ENCODE measurements around the gene MSH3. TPM values are rescaled to one million over a fixed set of nuclear protein-coding genes. Genes with fewer than 3 reads are reported as not detected.

Gene MSH3
- total RNA-seq, 1 donor from 2014 or later: 8.7 TPM

GRCh38 chr5:80760680-80761079 lies 106.2 kb downstream of the MSH3 start:
- H3K4me1 ChIP-seq: no peaks in the 10 kb centered on the region
- no peak for TF ChIP-seq CTCF (IDR thresholded peaks at IDR 0.05)
- no peak overlapping the region for H3K27ac ChIP-seq
- no peak overlapping the region for H3K4me3 ChIP-seq
- H3K36me3 ChIP-seq: no peaks in the 10 kb centered on the region
- DNase-seq (ENCODE audit: low spot score in 2 of 2): no peak
- intact Hi-C loops (cut with DNase I): no loop called here
- no peaks in the 10 kb centered on the region for H3K9me3 ChIP-seq
- no peaks in the 10 kb centered on the region for H3K27me3 ChIP-seq

- Histone ChIP-seq H3K4me1 (no peaks in the 10 kb centered on the region), H3K36me3 (no peaks in the 10 kb centered on the region), H3K9me3 (no peaks in the 10 kb centered on the region), H3K4me3 (no peak overlapping the region), H3K27ac (no peak overlapping the region), H3K27me3 (no peaks in the 10 kb centered on the region)
- no peak for DNase-seq (ENCODE audit: low spot score in 2 of 2)
- intact Hi-C loops (cut with DNase I): no loop called here
- no peak for TF ChIP-seq CTCF (IDR thresholded peaks at IDR 0.05)
Observed at GRCh38 chr5:80761176-80761575, 106.7 kb downstream of the MSH3 start.

- Histone ChIP-seq H3K27me3 (no peaks in the 10 kb centered on the region), H3K36me3 (no peaks in the 10 kb centered on the region), H3K27ac (no peak overlapping the region), H3K4me3 (no peak overlapping the region), H3K4me1 (no peaks in the 10 kb centered on the region), H3K9me3 (no peaks in the 10 kb centered on the region)
- DNase-seq (ENCODE audit: low spot score in 2 of 2): no peak
- intact Hi-C loops (cut with DNase I): no loop called here
- TF ChIP-seq CTCF (IDR thresholded peaks at IDR 0.05): no peak
Observed at GRCh38 chr5:80761966-80762365, 107.5 kb downstream of the MSH3 start.

- no peak overlapping the region for H3K27ac ChIP-seq
- H3K27me3 ChIP-seq: no peaks in the 10 kb centered on the region
- H3K4me3 ChIP-seq: no peak overlapping the region
- no peaks in the 10 kb centered on the region for H3K36me3 ChIP-seq
- intact Hi-C loops (cut with DNase I): no loop called here
- no peak for DNase-seq (ENCODE audit: low spot score in 2 of 2)
- TF ChIP-seq CTCF (IDR thresholded peaks at IDR 0.05): no peak
- H3K9me3 ChIP-seq: no peaks in the 10 kb centered on the region
- H3K4me1 ChIP-seq: no peaks in the 10 kb centered on the region
Observed at GRCh38 chr5:80762573-80762972, 108.1 kb downstream of the MSH3 start.

GRCh38 chr5:80763211-80763610 lies 108.8 kb downstream of the MSH3 start:
- TF ChIP-seq CTCF (IDR thresholded peaks at IDR 0.05): no peak
- Histone ChIP-seq H3K36me3 (no peaks in the 10 kb centered on the region), H3K4me1 (no peaks in the 10 kb centered on the region), H3K4me3 (no peak overlapping the region), H3K9me3 (no peaks in the 10 kb centered on the region), H3K27ac (no peak overlapping the region), H3K27me3 (no peaks in the 10 kb centered on the region)
- DNase-seq (ENCODE audit: low spot score in 2 of 2): no peak
- intact Hi-C loops (cut with DNase I): no loop called here

All from ascending aorta (tissue), 2 donors.